Activated CD8-positive, alpha-beta memory T cell treated with anti-CD3 and anti-CD28 coated beads for 48 hours (primary cell): ENCODE measurements around the gene GMEB1.
"Not testable (repeated sequence)": the region's sequence is repeated elsewhere in the genome, so short reads cannot be mapped to it uniquely, and the experiment has no call there.

Experiments used
- DNase-seq, 3 experiments: peaks; one replicate each; pipeline ENCODE4 v3.0.0-alpha.2; 2020; ENCODE audit warnings: low read depth in 2 of 3, low spot score in 2 of 3

GMEB1 gene

GRCh38 chr1:28671254-28671780, 2.7 kb downstream of the GMEB1 start:
- DNase-seq, result no peak

GRCh38 chr1:28672971-28673370, 4.4 kb downstream of the GMEB1 start:
- DNase-seq, result not testable (repeated sequence)

- DNase-seq, result no peak
These were observed 7.3 kb downstream of the GMEB1 start for GRCh38 chr1:28675924-28676257.

- no peak for DNase-seq
These were observed 11.6 kb downstream of the GMEB1 start for GRCh38 chr1:28680151-28680550.

GRCh38 chr1:28682840-28683239, 14.3 kb downstream of the GMEB1 start:
- DNase-seq, result no peak

GRCh38 chr1:28684937-28685336, 16.4 kb downstream of the GMEB1 start:
- no peak for DNase-seq

GRCh38 chr1:28691627-28692026, 23.0 kb downstream of the GMEB1 start:
- not testable (repeated sequence) for DNase-seq

GRCh38 chr1:28703629-28704028, 35.0 kb downstream of the GMEB1 start:
- DNase-seq, result no peak

- DNase-seq, result no peak
These were observed 47.8 kb downstream of the GMEB1 start for GRCh38 chr1:28716336-28716735.

GRCh38 chr1:28718166-28718565, 49.6 kb downstream of the GMEB1 start:
- DNase-seq, result no peak

GRCh38 chr1:28718586-28719331, 50.2 kb downstream of the GMEB1 start:
- DNase-seq, result no peak

GRCh38 chr1:28719332-28719619, 50.7 kb downstream of the GMEB1 start:
- no peak for DNase-seq

GRCh38 chr1:28720376-28720775, 51.8 kb downstream of the GMEB1 start:
- DNase-seq, result no peak

GRCh38 chr1:28721927-28722326, 53.3 kb downstream of the GMEB1 start:
- DNase-seq, result not testable (repeated sequence)

GRCh38 chr1:28725365-28725764, 56.8 kb downstream of the GMEB1 start:
- not testable (repeated sequence) for DNase-seq

GRCh38 chr1:28735961-28736449, 67.4 kb downstream of the GMEB1 start:
- no peak for DNase-seq

GRCh38 chr1:28736450-28737306, 68.1 kb downstream of the GMEB1 start, which contains the start of gene YTHDF2:
Gene YTHDF2, plus strand, starts transcription at chr1:28736940. Its CDS starts 181 bp downstream, at chr1:28737121.
- peak; percentile 94 to 98 (median 96) for DNase-seq

- DNase-seq, result peak; percentile 5 to 26 (median 23)
These were observed 68.9 kb downstream of the GMEB1 start for GRCh38 chr1:28737307-28738132.

- DNase-seq, result no peak
These were observed 71.5 kb downstream of the GMEB1 start for GRCh38 chr1:28740118-28740517.

- no peak for DNase-seq
These were observed 75.6 kb downstream of the GMEB1 start for GRCh38 chr1:28744184-28744583.

- DNase-seq, result no peak
These were observed 77.1 kb downstream of the GMEB1 start for GRCh38 chr1:28745653-28746173.
